Left lobe of liver (tissue), 2 donors: ENCODE measurements around the gene GPR108. TPM values are rescaled to one million over a fixed set of nuclear protein-coding genes. Genes with fewer than 3 reads are reported as not detected.
"Not testable (repeated sequence)": the region's sequence is repeated elsewhere in the genome, so short reads cannot be mapped to it uniquely, and the experiment has no call there.

Experiments
- ATAC-seq: fragments of 200-7000 bp; cut with Tn5 transposase; one replicate; pipeline ENCODE4 v1.9.1; 2020; ENCODE audit warnings: mild to moderate bottlenecking, moderate library complexity
- DNase-seq: peaks from one replicate; pipeline ENCODE4 v3.0.0-alpha.2; 2020; ENCODE audit warnings: low spot score
- total RNA-seq: library from RNA; stranded (reverse); gene quantifications from one replicate; pipeline ENCODE4 v1.2.1, GENCODE V29; 2021
- donor health status: DM: no; HTN: no; CAD: no; lungs with moderate emphysema.
- donor health status: DM: no; HTN: yes; CAD: no.

GPR108 gene
- total RNA-seq, 1 donor from 2014 or later, result 28.8 TPM

GRCh38 chr19:6709549-6709948, 27.8 kb downstream of the GPR108 start:
- ATAC-seq (no peak), DNase-seq (no peak)

- ATAC-seq, DNase-seq: not testable (repeated sequence)
Observed at GRCh38 chr19:6708913-6709312, 28.5 kb downstream of the GPR108 start.

GRCh38 chr19:6708346-6708745, 29.0 kb downstream of the GPR108 start:
- DNase-seq (no peak), ATAC-seq (no peak)

- DNase-seq, result no peak
- ATAC-seq, result peak; percentile 6
Observed at GRCh38 chr19:6707658-6708018, 29.7 kb downstream of the GPR108 start.

GRCh38 chr19:6707011-6707657, 30.2 kb downstream of the GPR108 start:
- ATAC-seq (peak; percentile 31), DNase-seq (no peak)

- ATAC-seq, result peak; percentile 17
- DNase-seq, result no peak
Observed at GRCh38 chr19:6706633-6706958, 30.8 kb downstream of the GPR108 start.

- ATAC-seq (peak; percentile 19), DNase-seq (no peak)
Observed at GRCh38 chr19:6705931-6706632, 31.3 kb downstream of the GPR108 start.

- DNase-seq, result no peak
- ATAC-seq, result peak; percentile 41
Observed at GRCh38 chr19:6700586-6701316, 36.6 kb downstream of the GPR108 start.

GRCh38 chr19:6699935-6700334, 37.4 kb downstream of the GPR108 start:
- ATAC-seq, result no peak

GRCh38 chr19:6697291-6697690, 40.1 kb downstream of the GPR108 start:
- no peak for ATAC-seq
- no peak for DNase-seq

More at GRCh38 chr19:6699935-6700334, 37.4 kb downstream of the GPR108 start:
- no peak for DNase-seq

- DNase-seq (no peak), ATAC-seq (peak; percentile 1)
Observed at GRCh38 chr19:6696239-6696820, 41.0 kb downstream of the GPR108 start.

- no peak for DNase-seq
Observed at GRCh38 chr19:6694147-6694815, 43.1 kb downstream of the GPR108 start.

GRCh38 chr19:6693681-6694080, 43.7 kb downstream of the GPR108 start:
- ATAC-seq (peak; percentile 10), DNase-seq (no peak)

More at GRCh38 chr19:6694147-6694815, 43.1 kb downstream of the GPR108 start:
- peak; percentile 57 for ATAC-seq

GRCh38 chr19:6693056-6693471, 44.3 kb downstream of the GPR108 start:
- peak; percentile 6 for ATAC-seq

GRCh38 chr19:6692027-6692426, 45.4 kb downstream of the GPR108 start:
- DNase-seq, result no peak
- ATAC-seq, result no peak

More at GRCh38 chr19:6693056-6693471, 44.3 kb downstream of the GPR108 start:
- no peak for DNase-seq

GRCh38 chr19:6691342-6691741, 46.0 kb downstream of the GPR108 start:
- DNase-seq (no peak), ATAC-seq (no peak)

- ATAC-seq (no peak), DNase-seq (no peak)
Observed at GRCh38 chr19:6690160-6690885, 47.1 kb downstream of the GPR108 start.

- DNase-seq (no peak), ATAC-seq (no peak)
Observed at GRCh38 chr19:6687114-6687513, 50.3 kb downstream of the GPR108 start.

GRCh38 chr19:6686628-6686975, 50.8 kb downstream of the GPR108 start:
- ATAC-seq, result peak; percentile 6

GRCh38 chr19:6685962-6686627, 51.3 kb downstream of the GPR108 start:
- peak; percentile 2 for ATAC-seq

More at GRCh38 chr19:6686628-6686975, 50.8 kb downstream of the GPR108 start:
- no peak for DNase-seq

More at GRCh38 chr19:6685962-6686627, 51.3 kb downstream of the GPR108 start:
- DNase-seq, result no peak
